ENCODE data around the gene OOEP. TPM values are rescaled to one million over a fixed set of nuclear protein-coding genes. Genes with fewer than 3 reads are reported as not detected.

Gene OOEP
- polyA plus RNA-seq, 3 donors: not detected

DNA sequence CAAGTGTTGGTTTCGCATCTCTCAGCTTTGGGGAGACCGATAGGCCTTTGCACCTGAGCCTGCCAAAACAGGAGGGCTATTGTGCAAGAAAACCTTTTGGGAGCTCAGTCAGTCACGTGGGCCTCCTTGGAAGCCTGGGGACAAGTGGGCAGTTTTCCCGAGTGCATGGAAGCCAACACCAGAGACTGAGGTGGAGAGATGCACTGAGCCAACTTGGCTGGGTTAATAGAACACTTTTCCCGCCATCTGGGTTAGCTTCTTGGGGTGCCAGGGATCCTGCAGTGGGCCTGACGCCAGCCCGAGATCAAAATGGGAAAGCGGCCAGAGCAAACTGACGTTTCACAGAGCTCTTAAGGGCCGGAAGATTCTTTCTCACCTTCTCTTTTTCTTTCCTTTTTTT, 2.8 kb upstream of the OOEP start:
- intact Hi-C loops (cut with micrococcal nuclease): no loop called here

DNA sequence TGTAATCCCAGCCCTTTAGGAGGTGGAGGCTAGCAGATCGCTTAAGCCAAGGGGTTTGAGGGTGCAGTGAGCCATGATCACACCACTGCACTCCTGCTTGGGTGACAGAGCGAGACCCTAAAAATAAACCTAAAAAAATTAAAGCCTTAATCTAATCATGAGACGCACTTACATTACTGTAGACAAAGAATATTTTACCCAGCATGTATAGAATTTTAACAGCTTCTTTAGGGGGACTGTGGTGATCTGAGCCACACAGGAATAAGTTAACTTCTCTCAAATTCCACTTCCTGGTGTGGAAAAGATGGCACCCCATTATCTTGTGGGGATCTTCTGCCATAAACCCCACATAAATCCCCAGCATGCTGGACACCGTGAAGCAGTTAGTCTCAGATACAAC, 2.3 kb upstream of the OOEP start:
- Histone ChIP-seq H3K9me3 (replicated peaks in 1 of 2; ENCODE audit: control insufficient read depth in 1 of 2, insufficient read depth in 1 of 2, low read length in 2 of 2) (peaks cover 9 to 29% of the 10 kb centered on the region in 2 donors), H3K4me1 (ENCODE audit: control insufficient read depth in 1 of 2, insufficient read depth in 2 of 2, low read length in 2 of 2) (no peaks in the 10 kb centered on the region), H4K20me1 (ENCODE audit: insufficient read depth, low read length) (no peaks in the 10 kb centered on the region), H3K9ac (ENCODE audit: insufficient read depth, low read length, poor library complexity, severe bottlenecking) (no peak overlapping the region), H2AFZ (ENCODE audit: insufficient read depth, low read depth, low read length, poor library complexity, severe bottlenecking) (no peak overlapping the region), H3K79me2 (ENCODE audit: insufficient read depth, low read length) (no peaks in the 10 kb centered on the region), H3K27me3 (ENCODE audit: control insufficient read depth in 2 of 2, insufficient read depth in 2 of 2, low read length in 2 of 2) (no peaks in the 10 kb centered on the region), H3K4me3 (replicated peaks in 1 of 3; ENCODE audit: low read depth in 2 of 3, low read length in 3 of 3) (no peak overlapping the region), H3K27ac (ENCODE audit: low read depth in 1 of 2, low read length in 2 of 2) (no peak overlapping the region), H3K36me3 (replicated peaks in 1 of 2; ENCODE audit: control insufficient read depth in 1 of 2, insufficient read depth in 2 of 2, low read length in 2 of 2) (no peaks in the 10 kb centered on the region), H3K4me2 (replicated peaks; ENCODE audit: extremely low read depth, low read length, poor library complexity, severe bottlenecking) (no peak overlapping the region)
- intact Hi-C loops (cut with micrococcal nuclease): no loop called here
- TF ChIP-seq, protein P1, sequence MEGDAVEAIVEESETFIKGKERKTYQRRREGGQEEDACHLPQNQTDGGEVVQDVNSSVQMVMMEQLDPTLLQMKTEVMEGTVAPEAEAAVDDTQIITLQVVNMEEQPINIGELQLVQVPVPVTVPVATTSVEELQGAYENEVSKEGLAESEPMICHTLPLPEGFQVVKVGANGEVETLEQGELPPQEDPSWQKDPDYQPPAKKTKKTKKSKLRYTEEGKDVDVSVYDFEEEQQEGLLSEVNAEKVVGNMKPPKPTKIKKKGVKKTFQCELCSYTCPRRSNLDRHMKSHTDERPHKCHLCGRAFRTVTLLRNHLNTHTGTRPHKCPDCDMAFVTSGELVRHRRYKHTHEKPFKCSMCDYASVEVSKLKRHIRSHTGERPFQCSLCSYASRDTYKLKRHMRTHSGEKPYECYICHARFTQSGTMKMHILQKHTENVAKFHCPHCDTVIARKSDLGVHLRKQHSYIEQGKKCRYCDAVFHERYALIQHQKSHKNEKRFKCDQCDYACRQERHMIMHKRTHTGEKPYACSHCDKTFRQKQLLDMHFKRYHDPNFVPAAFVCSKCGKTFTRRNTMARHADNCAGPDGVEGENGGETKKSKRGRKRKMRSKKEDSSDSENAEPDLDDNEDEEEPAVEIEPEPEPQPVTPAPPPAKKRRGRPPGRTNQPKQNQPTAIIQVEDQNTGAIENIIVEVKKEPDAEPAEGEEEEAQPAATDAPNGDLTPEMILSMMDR (IDR thresholded peaks at IDR 0.05): no peak
- Mint-ChIP-seq H3K4me3 (no peak overlapping the region), H3K36me3 (no peaks in the 10 kb centered on the region), H3K9me3 (peaks cover 4 to 26% (median 24%) of the 10 kb centered on the region in 7 donors), H3K27ac (no peak overlapping the region), H3K27me3 (ENCODE audit: low read depth in 3 of 3) (peaks cover 1 to 5% (median 1%) of the 10 kb centered on the region in 3 donors), H3K4me1 (no peaks in the 10 kb centered on the region)
- no peak for DNase-seq
- WGBS (ENCODE audit: insufficient coverage): 100% methylated on average over 2 of the region's 4 CpGs

More for the DNA sequence above, 2.8 kb upstream of the OOEP start:
- H3K9me3 Mint-ChIP-seq: peaks cover 4 to 26% (median 24%) of the 10 kb centered on the region in 7 donors
- H3K27me3 Mint-ChIP-seq (ENCODE audit: low read depth in 3 of 3): peaks cover 1 to 5% (median 1%) of the 10 kb centered on the region in 3 donors
- Histone ChIP-seq H3K4me3 (replicated peaks in 1 of 3; ENCODE audit: low read depth in 2 of 3, low read length in 3 of 3) (no peak overlapping the region), H3K9ac (ENCODE audit: insufficient read depth, low read length, poor library complexity, severe bottlenecking) (no peak overlapping the region), H3K79me2 (ENCODE audit: insufficient read depth, low read length) (no peaks in the 10 kb centered on the region), H3K4me2 (replicated peaks; ENCODE audit: extremely low read depth, low read length, poor library complexity, severe bottlenecking) (no peak overlapping the region), H3K27ac (ENCODE audit: low read depth in 1 of 2, low read length in 2 of 2) (no peak overlapping the region), H3K9me3 (replicated peaks in 1 of 2; ENCODE audit: control insufficient read depth in 1 of 2, insufficient read depth in 1 of 2, low read length in 2 of 2) (peaks cover 9 to 29% of the 10 kb centered on the region in 2 donors), H2AFZ (ENCODE audit: insufficient read depth, low read depth, low read length, poor library complexity, severe bottlenecking) (no peak overlapping the region), H3K27me3 (ENCODE audit: control insufficient read depth in 2 of 2, insufficient read depth in 2 of 2, low read length in 2 of 2) (no peaks in the 10 kb centered on the region), H3K4me1 (ENCODE audit: control insufficient read depth in 1 of 2, insufficient read depth in 2 of 2, low read length in 2 of 2) (no peaks in the 10 kb centered on the region), H4K20me1 (ENCODE audit: insufficient read depth, low read length) (no peaks in the 10 kb centered on the region), H3K36me3 (replicated peaks in 1 of 2; ENCODE audit: control insufficient read depth in 1 of 2, insufficient read depth in 2 of 2, low read length in 2 of 2) (no peaks in the 10 kb centered on the region)
- no peaks in the 10 kb centered on the region for H3K36me3 Mint-ChIP-seq
- DNase-seq: no peak
- TF ChIP-seq, protein P1 (IDR thresholded peaks at IDR 0.05): no peak
- 96% methylated on average over 5 of the region's 10 CpGs for WGBS (ENCODE audit: insufficient coverage)
- no peak overlapping the region for H3K27ac Mint-ChIP-seq
- no peaks in the 10 kb centered on the region for H3K4me1 Mint-ChIP-seq
- H3K4me3 Mint-ChIP-seq: no peak overlapping the region

Data from CD14-positive monocyte (primary cell).